ENCODE measurements around the gene EDEM3.

GRCh38 chr1:184801503-184801902 lies 46.8 kb upstream of the EDEM3 start:
- TF ChIP-seq CTCF (IDR thresholded peaks at IDR 0.05) (no peak), PRDM15 (CRISPR knock-in tag; IDR thresholded peaks at IDR 0.05) (no peak), TEAD1 (CRISPR knock-in tag; IDR thresholded peaks at IDR 0.05) (no peak), ETV6 (CRISPR knock-in tag; IDR thresholded peaks at IDR 0.05) (no peak), E2F1 (CRISPR knock-in tag; IDR thresholded peaks at IDR 0.05) (no peak), SP1 (CRISPR knock-in tag; conservative IDR thresholded peaks at IDR 0.05) (no peak), CDX4 (CRISPR knock-in tag; IDR thresholded peaks at IDR 0.05; ENCODE audit: borderline replicate concordance) (no peak)
